GM19463 (cell line): Measurements from ENCODE around the gene ALDH18A1.
A peak's percentile ranks its signal among the peaks of the same experiment; 100 is the strongest.
"Not testable (repeated sequence)": the region's sequence is repeated elsewhere in the genome, so short reads cannot be mapped to it uniquely, and the experiment has no call there.

Source experiments
- ATAC-seq: cut with Tn5 transposase; IDR thresholded peaks from one replicate; pipeline ENCODE4 v1.9.1; 2021; ENCODE audit warnings: mild to moderate bottlenecking, moderate library complexity; ENCODE audit not compliant: unreplicated experiment

The ALDH18A1 gene

DNA sequence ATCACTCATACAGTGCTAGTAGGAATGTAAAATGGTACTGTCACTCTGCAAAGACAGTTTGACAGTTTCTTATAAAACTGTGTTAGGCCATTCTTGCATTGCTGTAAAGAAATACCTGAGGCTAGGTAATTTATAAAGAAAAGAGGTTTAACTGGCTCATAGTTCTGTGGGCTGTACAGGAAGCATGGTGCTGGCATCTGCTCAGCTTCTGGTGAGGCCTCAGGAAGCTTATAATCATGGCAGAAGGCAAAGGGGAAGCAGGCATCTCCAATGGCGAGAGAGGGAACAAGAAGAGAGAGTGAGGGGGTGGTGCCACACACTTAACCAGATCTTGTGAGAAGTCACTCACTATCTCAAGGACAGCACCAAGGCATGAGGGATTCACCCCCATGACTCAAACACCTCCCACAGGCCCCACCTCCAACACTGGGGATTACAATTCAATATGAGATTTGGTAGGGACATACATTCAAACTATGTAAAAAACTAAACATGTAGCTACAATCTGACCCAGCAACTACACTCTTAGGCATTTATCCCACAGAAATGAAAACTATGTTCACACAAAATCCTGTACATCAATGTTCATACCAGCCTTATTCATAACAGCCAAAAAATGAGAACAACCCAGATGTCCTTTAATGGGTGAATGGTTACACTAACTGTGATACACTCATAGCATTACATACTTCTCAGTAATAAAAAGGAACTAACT lies 5.0 kb downstream of the ALDH18A1 start:
- no peak for ATAC-seq

DNA sequence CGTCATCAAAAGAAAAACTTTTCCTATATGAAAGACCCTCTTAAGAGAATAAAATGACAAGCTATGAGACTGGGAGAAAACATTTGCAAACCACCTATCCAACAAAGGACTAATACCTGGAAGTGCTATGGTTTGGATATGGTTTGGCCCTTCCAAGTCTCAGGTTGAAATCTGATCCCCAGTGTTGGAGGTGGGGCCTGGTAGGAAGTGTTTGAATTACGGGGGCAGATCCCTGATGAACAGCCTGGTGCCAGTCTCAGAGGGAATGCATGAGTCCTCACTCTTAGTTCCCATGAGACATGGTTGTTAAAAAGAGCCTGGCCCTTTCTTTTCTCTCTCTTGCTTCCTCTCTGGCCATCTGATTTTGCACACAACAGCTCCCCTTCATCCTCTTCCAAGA lies 6.3 kb downstream of the ALDH18A1 start:
- no peak for ATAC-seq

DNA sequence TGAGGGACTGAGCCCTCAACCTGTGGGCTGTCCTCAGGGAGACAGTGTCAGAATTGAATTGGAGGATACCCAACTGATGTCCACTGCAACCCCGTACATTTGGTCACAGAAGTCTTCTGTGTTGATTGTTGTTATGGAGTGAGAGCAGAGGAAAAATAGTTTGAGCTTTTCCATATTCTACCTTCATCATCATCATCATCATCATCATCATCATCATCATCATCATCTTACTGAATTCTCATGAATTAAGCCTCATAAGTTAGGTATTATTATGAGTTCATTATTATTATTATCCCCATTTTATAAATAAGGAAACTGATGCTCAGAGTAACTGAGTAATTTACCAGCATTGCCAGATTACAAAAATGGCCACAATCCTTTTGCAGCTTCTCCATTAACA lies 8.4 kb downstream of the ALDH18A1 start:
- no peak for ATAC-seq

DNA sequence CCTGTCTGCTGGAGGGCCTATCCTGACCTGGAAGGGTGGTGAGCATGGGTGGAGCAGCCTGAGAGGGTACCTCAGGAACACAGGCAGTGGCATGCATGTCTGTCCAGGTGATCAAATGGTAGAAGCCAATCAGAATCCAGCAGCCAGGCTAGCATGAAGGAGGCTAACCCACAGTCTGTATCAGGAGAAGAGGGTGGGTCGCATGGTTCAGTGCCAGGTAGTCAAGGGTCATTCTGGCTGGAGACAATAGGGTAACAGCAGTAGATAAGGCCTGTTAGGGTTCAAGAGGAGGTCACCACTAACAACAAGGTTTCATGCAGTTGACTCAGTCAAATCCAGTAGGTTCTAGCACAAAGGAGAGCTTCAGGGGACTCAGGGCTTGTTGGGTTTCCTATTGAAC lies 10.4 kb downstream of the ALDH18A1 start:
- no peak for ATAC-seq

DNA sequence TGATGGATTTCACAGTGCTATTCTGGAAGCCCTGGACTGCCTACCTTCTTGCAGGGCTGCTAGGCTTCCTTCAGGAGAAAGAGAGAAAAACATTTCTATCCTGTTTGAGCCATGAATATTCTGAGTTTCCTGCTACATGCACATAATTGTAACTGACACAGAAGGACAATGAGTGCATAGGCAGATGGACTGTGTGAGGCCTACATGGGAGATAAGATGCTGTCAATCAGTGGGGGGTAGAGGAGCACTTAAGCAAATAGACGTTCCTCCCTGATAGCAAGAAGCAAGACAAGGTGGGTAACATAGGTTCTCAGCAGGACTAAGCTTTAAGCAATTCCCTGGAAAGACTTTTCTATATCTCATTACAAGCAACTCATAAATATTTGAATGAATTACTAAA lies 11.6 kb downstream of the ALDH18A1 start:
- no peak for ATAC-seq

DNA sequence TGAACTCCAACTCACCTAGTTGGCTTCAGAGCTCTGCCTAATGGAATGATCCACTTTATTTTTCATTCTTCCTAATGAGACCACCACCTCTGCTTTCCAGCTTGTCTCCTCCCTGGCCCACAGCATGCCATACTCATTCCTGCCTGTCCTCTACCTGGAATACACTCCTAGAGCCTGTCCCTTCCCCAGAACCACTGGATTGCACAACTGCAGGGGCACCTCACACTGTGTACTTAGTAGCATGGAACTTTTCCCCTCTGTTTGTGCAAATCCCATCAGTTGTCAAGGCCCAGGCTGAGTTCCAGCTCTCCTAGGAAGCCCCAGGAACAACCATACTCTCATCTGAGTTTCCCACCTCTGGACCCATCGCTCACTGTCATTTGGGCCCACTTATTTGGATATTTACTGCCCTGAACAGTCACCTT lies 15.6 kb downstream of the ALDH18A1 start:
- no peak for ATAC-seq

DNA sequence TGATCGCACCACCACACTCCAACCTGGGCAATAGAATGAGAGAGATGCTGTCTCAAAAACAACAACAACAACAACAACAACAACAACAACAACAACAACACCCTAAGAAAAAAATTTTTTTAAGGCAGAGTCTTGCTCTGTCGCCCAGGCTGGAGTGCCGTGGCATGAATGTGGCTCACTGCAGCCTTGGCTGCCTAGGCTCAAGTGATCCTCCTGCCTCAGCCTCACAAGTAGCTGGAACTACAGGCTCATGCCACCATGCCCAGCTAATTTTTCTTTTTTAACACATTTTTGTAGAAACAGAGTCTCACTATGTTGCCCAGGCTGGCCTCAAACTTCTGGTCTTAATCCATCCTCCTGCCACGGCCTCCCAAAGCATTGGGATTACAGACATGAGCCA lies 18.6 kb downstream of the ALDH18A1 start:
- ATAC-seq = no peak

DNA sequence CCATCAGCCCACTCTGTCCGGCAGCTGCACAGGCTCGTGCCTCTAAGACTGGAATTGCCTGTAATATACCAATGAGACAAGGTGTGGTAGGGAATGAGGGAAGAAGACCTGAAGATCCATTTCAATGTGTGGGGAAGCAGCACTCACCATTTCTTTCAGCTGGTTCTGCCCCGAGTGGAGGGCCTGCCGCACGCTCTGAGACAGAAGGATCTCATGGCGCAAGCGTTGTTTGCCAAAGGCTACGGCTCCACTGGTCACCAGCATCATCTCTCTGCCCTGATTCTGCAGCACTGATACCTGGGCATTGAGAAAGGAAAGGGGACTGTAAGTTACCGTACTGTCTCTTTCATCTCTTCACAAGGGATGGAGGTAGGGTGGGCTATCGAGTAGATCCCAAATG lies 19.4 kb downstream of the ALDH18A1 start:
- no peak for ATAC-seq

DNA sequence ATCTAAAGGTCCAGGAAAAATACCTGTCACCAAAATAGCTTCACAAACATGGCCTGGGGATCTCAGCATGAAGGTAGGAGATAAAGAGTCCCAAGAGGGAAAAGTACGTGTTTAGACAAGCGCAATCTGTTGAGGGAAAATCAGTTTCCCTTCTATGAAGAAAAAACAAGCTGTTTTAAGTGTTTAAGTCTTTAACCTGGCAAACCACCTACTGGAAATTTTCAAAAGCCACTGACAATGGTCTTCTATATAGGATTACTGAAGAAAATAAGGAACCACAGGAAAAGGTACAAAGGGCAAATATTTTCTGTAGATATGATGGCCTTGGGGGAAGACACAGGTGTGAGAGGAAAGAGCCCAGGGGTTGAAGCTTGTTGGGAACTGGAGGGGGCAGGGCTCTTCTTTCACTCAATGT lies 21.2 kb downstream of the ALDH18A1 start:
- ATAC-seq = no peak

DNA sequence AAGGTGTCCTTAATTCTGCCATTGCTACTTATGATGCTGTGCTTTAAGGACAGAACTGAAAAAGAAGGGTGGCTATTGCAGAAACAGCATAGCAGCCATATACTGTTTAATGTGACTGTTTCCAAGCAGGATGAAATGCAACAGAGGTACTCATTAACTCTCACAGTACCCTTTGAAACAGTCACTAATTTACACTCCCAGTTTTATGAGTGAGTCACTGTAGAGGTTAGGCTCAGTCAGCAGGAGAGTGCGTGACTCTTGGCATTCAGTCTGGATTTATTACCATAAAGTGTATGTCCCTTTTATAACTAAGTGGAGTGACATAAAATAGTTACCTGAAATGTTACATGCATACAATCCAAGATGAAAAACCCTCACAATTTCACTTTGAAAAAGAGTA lies 27.7 kb downstream of the ALDH18A1 start:
- ATAC-seq = no peak

DNA sequence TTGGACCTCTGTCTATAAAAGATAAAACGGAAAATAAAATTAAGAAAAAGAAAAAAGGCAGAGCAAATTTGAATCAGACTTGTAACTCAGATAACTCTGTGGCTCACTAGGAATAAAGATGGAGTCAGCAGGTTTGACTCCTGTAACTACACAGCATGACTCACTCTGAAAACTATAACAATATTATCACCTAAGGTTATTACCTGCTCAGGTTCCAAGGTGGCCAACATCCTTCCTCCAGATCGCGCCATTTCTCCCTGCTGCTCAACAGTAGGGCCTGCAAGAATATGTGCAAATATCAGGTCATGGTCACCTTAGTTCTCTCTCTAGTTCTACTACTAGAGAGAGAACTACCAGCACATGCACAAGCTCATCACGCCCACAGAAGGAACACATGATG lies 30.0 kb downstream of the ALDH18A1 start:
- ATAC-seq = no peak

DNA sequence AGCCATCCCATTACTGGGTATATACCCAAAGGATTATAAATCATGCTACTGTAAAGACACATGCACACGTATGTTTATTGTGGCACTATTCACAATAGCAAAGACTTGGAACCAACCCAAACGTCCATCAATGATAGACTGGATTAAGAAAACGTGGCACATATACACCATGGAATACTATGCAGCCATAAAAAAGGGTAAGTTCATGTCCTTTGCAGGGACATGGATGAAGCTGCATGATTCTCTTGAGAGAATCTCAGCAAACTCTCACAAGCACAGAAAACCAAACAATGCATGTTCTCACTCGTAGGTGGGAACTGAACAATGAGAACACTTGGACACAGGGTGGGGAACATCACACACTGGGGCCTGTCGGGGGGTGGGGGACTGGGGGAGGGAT lies 36.1 kb downstream of the ALDH18A1 start:
- ATAC-seq = not testable (repeated sequence)

DNA sequence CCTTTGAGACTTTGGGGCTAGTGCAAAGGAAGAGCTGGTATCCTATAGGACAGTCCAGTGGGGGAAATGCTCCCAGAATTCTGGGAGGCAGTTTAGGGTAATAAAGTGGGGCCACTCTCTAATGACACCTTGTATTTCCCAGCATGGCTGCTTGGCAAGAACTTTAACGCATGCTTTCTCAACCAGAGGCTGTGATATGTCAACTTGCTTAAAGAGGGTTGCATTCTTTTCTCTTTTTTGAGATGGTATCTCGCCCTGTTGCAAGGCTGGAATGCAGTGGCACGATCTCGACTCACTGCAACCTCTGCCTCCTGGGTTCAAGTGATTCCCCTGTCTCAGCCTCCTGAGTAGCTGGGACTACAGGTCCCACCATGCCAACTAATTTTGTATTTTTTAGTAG lies 38.4 kb downstream of the ALDH18A1 start:
- no peak for ATAC-seq

DNA sequence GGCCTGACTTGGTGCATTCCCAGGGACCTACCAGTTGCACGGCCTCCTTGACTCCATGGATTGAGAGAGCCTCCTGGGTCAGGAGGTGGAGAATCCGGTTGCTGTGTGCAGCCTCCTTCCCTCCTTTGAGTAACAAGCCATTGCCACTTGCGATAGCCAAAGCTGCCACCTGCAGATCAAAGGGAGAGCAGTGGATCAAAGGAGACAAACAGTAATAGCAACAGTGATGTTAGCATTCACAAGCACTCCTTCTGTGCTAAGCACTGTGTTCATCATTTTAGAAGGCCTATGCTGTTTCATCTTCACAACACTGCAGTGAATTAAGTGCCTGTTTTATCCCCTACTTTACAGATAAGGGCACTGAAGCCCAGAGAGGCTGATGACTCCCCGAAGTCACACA lies 40.1 kb downstream of the ALDH18A1 start:
- ATAC-seq = no peak

DNA sequence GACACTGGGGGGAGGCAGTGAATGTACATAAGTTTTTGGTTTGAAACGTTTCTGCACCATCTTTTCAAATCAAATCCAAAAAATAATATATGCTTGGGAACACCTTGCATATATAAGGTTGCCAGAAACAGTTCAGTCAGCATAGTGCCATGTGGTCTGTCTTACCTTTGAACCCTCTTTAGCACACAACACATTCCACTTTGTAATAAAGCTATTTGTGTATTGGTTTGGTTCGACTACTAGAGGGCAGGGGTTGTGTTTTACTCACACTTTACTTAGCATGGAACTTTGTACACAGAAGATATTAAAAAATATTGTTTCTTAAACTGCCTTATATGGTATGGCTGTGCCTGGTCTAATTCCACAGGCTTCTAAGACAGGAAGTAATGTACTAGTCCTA lies 43.2 kb downstream of the ALDH18A1 start:
- ATAC-seq = no peak

DNA sequence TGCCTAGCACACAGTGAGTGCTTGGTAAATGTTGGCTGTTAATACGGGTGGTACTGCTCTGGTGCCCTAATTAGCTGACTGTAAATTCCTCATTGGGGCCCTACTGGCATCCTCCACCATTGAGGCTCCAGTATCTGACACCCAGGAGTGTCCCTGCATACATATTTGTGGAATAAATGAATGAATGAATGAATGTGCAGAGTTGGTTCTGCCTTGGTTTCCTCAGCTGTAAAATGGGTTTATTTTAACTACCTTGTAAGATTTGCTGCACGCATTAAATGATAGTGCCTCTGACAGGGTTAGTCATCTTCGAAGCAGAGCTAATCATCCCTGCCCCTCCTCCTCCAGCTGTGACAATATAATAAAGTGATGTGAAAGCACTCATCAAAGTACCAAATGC lies 45.8 kb downstream of the ALDH18A1 start:
- ATAC-seq = no peak

DNA sequence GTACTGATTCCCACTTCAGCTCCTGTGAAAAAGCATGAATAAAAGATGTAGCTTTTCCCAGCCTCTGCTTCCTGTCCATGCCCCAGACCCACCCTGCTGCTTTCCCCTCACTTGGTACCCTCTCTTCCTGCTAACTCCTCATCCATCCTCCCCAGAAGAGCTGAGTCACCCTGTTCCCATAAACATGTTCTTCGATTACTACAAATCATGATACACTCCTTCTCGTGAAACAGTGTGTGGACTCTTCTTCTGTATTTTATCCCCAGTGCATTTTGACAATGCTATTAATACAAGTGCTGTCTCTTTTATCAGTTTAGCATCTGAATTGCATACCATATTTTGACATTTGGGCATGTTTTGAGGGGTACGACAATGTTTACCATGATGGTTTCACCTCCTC lies 49.6 kb downstream of the ALDH18A1 start:
- ATAC-seq = no peak

DNA sequence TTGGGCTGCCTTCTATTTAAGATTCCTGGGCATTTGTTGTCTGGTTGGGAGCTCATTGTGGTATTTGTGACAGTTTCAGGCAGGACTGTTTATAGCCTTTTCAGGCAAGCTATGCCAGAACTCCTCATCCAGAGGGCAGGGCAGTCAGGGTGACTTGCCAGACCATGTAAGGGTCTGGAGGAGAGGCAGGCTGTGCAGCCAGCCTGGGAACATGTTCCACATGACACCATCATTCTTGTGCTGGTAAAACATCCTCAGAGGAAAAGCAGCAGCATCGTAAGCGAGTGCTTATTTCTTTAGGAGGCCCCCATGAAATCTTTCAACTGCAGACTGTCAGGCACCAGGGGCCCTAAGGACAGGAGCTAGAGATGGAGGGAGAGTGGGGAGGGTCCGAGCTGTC lies 51.3 kb downstream of the ALDH18A1 start:
- no peak for ATAC-seq

DNA sequence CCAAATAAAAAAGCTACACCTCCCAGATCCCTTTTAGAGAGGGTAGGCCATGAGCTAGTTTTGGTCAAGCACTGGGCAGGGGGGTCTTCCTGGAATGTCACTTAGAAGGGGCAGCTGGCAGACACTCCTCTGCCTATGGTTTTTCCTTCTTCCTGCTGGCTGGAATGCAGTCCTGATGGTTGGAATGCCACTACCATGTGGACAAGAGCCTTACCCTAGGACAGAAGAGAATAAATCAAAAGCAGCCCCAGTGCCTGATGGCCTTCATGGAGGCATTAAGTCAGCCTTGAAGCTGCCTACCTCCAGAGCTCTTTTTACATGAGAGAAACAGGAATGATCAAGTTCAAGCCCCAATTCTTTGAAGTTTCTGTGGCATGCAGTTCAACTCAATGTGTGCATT lies 51.9 kb downstream of the ALDH18A1 start:
- ATAC-seq = no peak

DNA sequence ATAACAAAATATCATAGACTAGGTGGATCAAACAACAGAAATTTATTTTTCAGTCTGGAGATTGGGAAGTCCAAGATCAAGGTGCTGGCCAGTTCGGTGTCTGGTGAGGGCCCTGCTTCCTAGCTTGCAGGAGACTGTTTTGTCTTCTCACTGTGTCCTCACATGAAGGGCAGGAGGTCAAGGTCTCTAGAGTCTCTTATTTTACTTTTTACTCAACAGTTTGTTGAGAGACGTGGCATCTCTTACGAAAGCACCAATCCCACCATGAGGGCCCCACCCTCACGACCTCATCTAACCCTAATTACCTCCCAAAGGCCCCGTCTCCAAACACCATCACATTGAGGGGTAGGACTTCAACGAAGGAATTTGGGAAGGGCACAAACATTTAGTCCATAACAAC lies 54.1 kb downstream of the ALDH18A1 start:
- ATAC-seq = no peak

DNA sequence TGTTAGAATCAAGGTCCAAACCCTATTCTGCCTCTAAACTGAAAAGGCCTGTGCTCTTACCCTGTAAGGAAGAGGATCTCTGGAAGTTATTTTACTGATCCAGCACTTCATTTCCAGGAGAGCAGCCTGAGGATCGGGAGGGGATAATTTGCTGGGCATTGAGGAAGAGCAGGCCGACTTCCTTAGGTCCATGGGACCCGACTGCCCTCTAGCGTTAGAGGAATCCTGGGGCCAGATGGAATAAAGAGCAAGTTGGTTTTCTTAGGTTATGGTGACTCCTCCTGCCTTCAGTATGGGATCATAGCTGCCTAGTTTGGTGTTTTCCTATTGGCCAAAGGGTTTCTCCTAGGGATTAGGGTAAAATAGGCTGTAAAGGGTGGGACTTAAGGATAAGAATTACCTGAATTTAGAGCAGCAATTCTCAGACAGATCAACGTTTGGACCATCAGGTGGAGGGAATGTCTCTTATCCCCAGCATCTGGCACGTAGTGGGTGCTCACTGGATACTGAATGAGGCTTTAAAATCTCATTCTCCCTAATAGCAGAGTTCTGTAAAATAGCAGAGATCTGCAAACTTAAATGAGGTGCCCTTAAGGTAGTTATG lies 55.3 kb downstream of the ALDH18A1 start:
- ATAC-seq = peak; percentile 61

DNA sequence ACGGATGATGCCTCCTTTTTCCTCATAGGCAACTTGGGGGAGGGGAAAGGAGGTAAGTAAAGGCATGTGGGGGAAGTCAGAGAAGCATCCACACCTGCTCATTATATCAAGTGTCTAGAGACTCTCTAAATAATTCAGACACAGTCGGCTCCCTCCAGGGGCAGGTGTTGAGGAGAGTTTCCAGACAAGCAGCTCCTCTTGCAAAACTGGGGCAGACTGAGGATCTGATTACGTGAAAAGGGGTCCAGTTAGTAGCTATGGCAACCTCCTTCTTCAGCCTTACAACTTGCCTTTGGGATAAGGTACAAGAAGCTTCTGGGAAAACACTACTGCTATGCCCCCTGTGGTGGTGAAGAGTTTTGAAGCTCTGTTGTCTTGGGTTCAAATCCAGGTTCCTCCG lies 56.4 kb downstream of the ALDH18A1 start:
- no peak for ATAC-seq

DNA sequence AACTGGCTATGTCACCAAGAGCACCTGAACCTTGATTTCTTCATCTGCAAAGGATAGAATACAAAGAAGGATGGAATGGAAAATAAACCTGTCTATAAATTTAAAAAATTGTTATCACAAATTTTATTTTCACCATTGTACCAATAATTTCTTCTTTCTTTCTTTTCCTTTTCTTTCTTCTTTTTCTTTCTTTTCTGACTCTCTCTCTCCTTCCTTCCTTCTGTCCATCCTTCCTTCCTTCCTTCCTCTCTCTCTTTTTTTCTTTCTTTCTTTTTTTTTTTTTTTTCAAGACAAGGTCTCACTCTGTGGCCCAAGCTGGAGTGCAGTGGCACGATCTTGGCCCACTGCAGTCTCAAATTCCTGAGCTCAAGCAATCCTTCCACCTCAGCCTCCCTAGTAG lies 58.7 kb downstream of the ALDH18A1 start:
- no peak for ATAC-seq
